H1 (cell line): ENCODE results near the gene APH1A. TPM values are rescaled to one million over a fixed set of nuclear protein-coding genes. Genes with fewer than 3 reads are reported as not detected.
A peak's percentile ranks its signal among the peaks of the same experiment; 100 is the strongest.

Experiments used
- CTCF ChIA-PET: fragments of 300-600 bp; sonication (Branson Sonifier 250); formaldehyde crosslinking; loops from one replicate; lab custom pipeline; 2021; ENCODE audit not compliant: partially characterized antibody; lab: Charles Lee
- POLR2A ChIA-PET: fragments of 300-600 bp; sonication (Branson Sonifier 250); formaldehyde crosslinking; loops from one replicate; lab custom pipeline; 2021; ENCODE audit warnings: inconsistent platforms; ENCODE audit not compliant: partially characterized antibody; lab: Charles Lee
- DNase-seq, 2 experiments: peaks; one replicate each; pipeline versions ENCODE4 v3.0.0 to v3.0.0-alpha.2; 2010 to 2022; ENCODE audit warnings: low spot score in 2 of 2, low read depth in 1 of 2, mixed read lengths in 1 of 2
- FAIRE-seq: peaks from 2 replicates; lab custom pipeline; 2011; peaks lifted over from hg19 to GRCh38; lab: Jason Lieb, UNC
- H2AFZ ChIP-seq: 2 replicates; pipeline ENCODE4 v1.8.1; 2012; ENCODE audit warnings: low read length, inconsistent platforms
- H2AK5ac ChIP-seq: 2 replicates; pipeline ENCODE4 v1.6.1; 2013; ENCODE audit warnings: low read depth, low read length
- H2BK120ac ChIP-seq: replicated peaks from 2 replicates; pipeline ENCODE3; 2013; ENCODE audit warnings: low read depth, low read length, inconsistent platforms
- H2BK12ac ChIP-seq: 2 replicates; pipeline ENCODE4 v1.6.1; 2013; ENCODE audit warnings: low read depth, low read length
- H2BK15ac ChIP-seq: 2 replicates; pipeline ENCODE4 v1.6.1; 2013; ENCODE audit warnings: low read length
- H2BK20ac ChIP-seq: 2 replicates; pipeline ENCODE4 v1.6.1; 2013; ENCODE audit warnings: low read length
- H2BK5ac ChIP-seq: 2 replicates; pipeline ENCODE4 v1.6.1; 2013; ENCODE audit warnings: low read depth, low read length
- H3K14ac ChIP-seq: 2 replicates; pipeline ENCODE4 v1.6.1; 2013; ENCODE audit warnings: inconsistent platforms; ENCODE audit not compliant: insufficient read length
- H3K18ac ChIP-seq: 2 replicates; pipeline ENCODE4 v1.6.1; 2013; ENCODE audit warnings: low read length; ENCODE audit errors: extremely low read depth
- H3K23ac ChIP-seq: 2 replicates; pipeline ENCODE4 v1.6.1; 2013; ENCODE audit warnings: inconsistent platforms; ENCODE audit not compliant: insufficient read length
- H3K23me2 ChIP-seq: 2 replicates; pipeline ENCODE4 v1.6.1; 2013; ENCODE audit warnings: low read depth, low read length
- H3K27ac ChIP-seq: 2 replicates; pipeline ENCODE4 v1.6.1; 2011; ENCODE audit warnings: low read depth, low read length, inconsistent platforms
- H3K27me3 ChIP-seq, 4 experiments: replicated peaks in 1 of 4; 1 replicate in 1 of 4; 2 replicates in 3 of 4; pipeline versions ENCODE4 v1.6.1 to v1.8.1; 2011 to 2013; ENCODE audit warnings: low read length in 3 of 4, mild to moderate bottlenecking in 3 of 4, inconsistent platforms in 2 of 4, mixed read lengths in 2 of 4, moderate library complexity in 1 of 4; ENCODE audit not compliant: control insufficient read depth in 3 of 4, insufficient read depth in 3 of 4; ENCODE audit errors: extremely low read depth in 1 of 4
- H3K36me3 ChIP-seq, 4 experiments: 2 replicates each; pipeline versions ENCODE4 v1.6.1 to v1.8.1; 2011 to 2013; ENCODE audit warnings: mild to moderate bottlenecking in 4 of 4, low read length in 3 of 4, moderate library complexity in 2 of 4, control low read depth in 1 of 4, inconsistent platforms in 1 of 4; ENCODE audit not compliant: insufficient read depth in 4 of 4, control insufficient read depth in 2 of 4
- H3K4ac ChIP-seq: replicated peaks from 2 replicates; pipeline ENCODE3; 2013; ENCODE audit warnings: low read length, low read depth, mixed read lengths, inconsistent platforms; ENCODE audit not compliant: insufficient read length
- H3K4me1 ChIP-seq, 4 experiments: replicated peaks in 1 of 4; 1 replicate in 1 of 4; 2 replicates in 3 of 4; pipeline versions ENCODE4 v1.6.1 to v1.8.1; 2011 to 2013; ENCODE audit warnings: low read length in 3 of 4, inconsistent platforms in 2 of 4, mixed read lengths in 1 of 4; ENCODE audit not compliant: insufficient read depth in 4 of 4, control insufficient read depth in 3 of 4
- H3K4me2 ChIP-seq, 2 experiments: 2 replicates each; pipeline versions ENCODE4 v1.6.1 to v1.8.1; 2011 to 2013; ENCODE audit warnings: low read depth in 2 of 2, low read length in 2 of 2, control low read depth in 1 of 2, inconsistent platforms in 1 of 2, mild to moderate bottlenecking in 1 of 2; ENCODE audit not compliant: insufficient read depth in 1 of 2
- H3K4me3 ChIP-seq, 4 experiments: fragments of 200-600, 300-600 bp in 1 of 4; sonication (generic), shearing (Covaris generic), sonication (Bioruptor Twin) in 1 of 4; 2 replicates each; pipeline versions ENCODE4 v1.5.1 to v1.8.1; 2011 to 2016; ENCODE audit warnings: low read length in 4 of 4, low read depth in 3 of 4, control low read depth in 2 of 4, inconsistent platforms in 2 of 4, mild to moderate bottlenecking in 2 of 4, mixed read lengths in 1 of 4, moderate library complexity in 1 of 4; ENCODE audit not compliant: insufficient read depth in 2 of 4; ENCODE audit errors: extremely low read depth in 1 of 4
- H3K56ac ChIP-seq: replicated peaks from 2 replicates; pipeline ENCODE3; 2013; ENCODE audit warnings: low read depth, mild to moderate bottlenecking, mixed read lengths, low read length, inconsistent platforms; ENCODE audit not compliant: insufficient read length
- H3K79me1 ChIP-seq: 2 replicates; pipeline ENCODE4 v1.6.1; 2013; ENCODE audit warnings: low read depth, low read length, control low read depth
- H3K79me2 ChIP-seq, 2 experiments: 2 replicates each; pipeline versions ENCODE4 v1.6.1 to v1.8.1; 2012 to 2013; ENCODE audit warnings: low read length in 2 of 2, mild to moderate bottlenecking in 2 of 2, inconsistent platforms in 1 of 2; ENCODE audit not compliant: insufficient read depth in 2 of 2, control insufficient read depth in 1 of 2
- H3K9ac ChIP-seq, 4 experiments: replicated peaks in 1 of 4; 1 replicate in 1 of 4; 2 replicates in 3 of 4; pipeline versions ENCODE4 v1.6.1 to v1.8.1; 2011 to 2013; ENCODE audit warnings: low read depth in 3 of 4, low read length in 3 of 4, control low read depth in 2 of 4, mild to moderate bottlenecking in 2 of 4, moderate library complexity in 2 of 4, inconsistent platforms in 1 of 4; ENCODE audit errors: extremely low read depth in 1 of 4
- H3K9me3 ChIP-seq, 2 experiments: 2 replicates each; pipeline versions ENCODE4 v1.6.1 to v1.8.1; 2012 to 2013; ENCODE audit warnings: mild to moderate bottlenecking in 2 of 2, moderate library complexity in 2 of 2, control low read depth in 1 of 2, inconsistent platforms in 1 of 2, low read depth in 1 of 2, low read length in 1 of 2, mixed read lengths in 1 of 2; ENCODE audit not compliant: insufficient read depth in 2 of 2
- H4K20me1 ChIP-seq, 2 experiments: replicated peaks in 1 of 2; 2 replicates each; pipeline versions ENCODE3 to v1.8.1; 2011 to 2013; ENCODE audit warnings: inconsistent platforms in 2 of 2, low read length in 2 of 2, mild to moderate bottlenecking in 1 of 2; ENCODE audit not compliant: insufficient read depth in 2 of 2, control insufficient read depth in 1 of 2
- H4K5ac ChIP-seq: 2 replicates; pipeline ENCODE4 v1.6.1; 2013; ENCODE audit warnings: low read length, low read depth, mixed read lengths, inconsistent platforms; ENCODE audit not compliant: insufficient read length
- H4K8ac ChIP-seq: 2 replicates; pipeline ENCODE4 v1.8.0; 2013; ENCODE audit warnings: mild to moderate bottlenecking, moderate library complexity, low read length, inconsistent platforms; ENCODE audit not compliant: insufficient read depth; ENCODE audit errors: extremely low read depth
- H4K91ac ChIP-seq: replicated peaks from 2 replicates; pipeline ENCODE3; 2013; ENCODE audit warnings: low read length, mixed read lengths, inconsistent platforms; ENCODE audit not compliant: insufficient read length
- ASH2L ChIP-seq: fragments of 200-600, 300-600 bp; sonication (generic); IDR thresholded peaks from one replicate; pipeline ENCODE4 v1.7.1; 2017; ENCODE audit warnings: low read length
- ATF3 ChIP-seq: IDR thresholded peaks from 2 replicates; pipeline ENCODE4 v1.6.1; 2011; ENCODE audit warnings: low read depth, mild to moderate bottlenecking, low read length; ENCODE audit not compliant: insufficient read depth
- BACH1 ChIP-seq: IDR thresholded peaks from 2 replicates; pipeline ENCODE4 v1.6.1; 2012; ENCODE audit warnings: low read length, improper control_type of control experiment
- CBX8 ChIP-seq: fragments of 300-800, 300-1000 bp; sonication (generic); IDR thresholded peaks from 2 replicates; pipeline ENCODE4 v1.7.1; 2016; ENCODE audit warnings: low read depth, low read length, borderline replicate concordance
- EZH2 ChIP-seq: fragments of 200-600 bp; sonication (generic); IDR thresholded peaks from 2 replicates; pipeline ENCODE4 v1.7.1; 2012; ENCODE audit warnings: low read depth, mild to moderate bottlenecking, moderate library complexity, low read length, inconsistent platforms; ENCODE audit not compliant: severe bottlenecking
- KDM5A ChIP-seq: fragments of 200-600 bp; IDR thresholded peaks from 2 replicates; pipeline ENCODE4 v1.7.1; 2012; ENCODE audit warnings: mild to moderate bottlenecking, low read length, inconsistent platforms, mixed read lengths
- MAX ChIP-seq: IDR thresholded peaks from 2 replicates; pipeline ENCODE4 v1.6.1; 2012; ENCODE audit warnings: inconsistent platforms
- NANOG ChIP-seq: IDR thresholded peaks from 2 replicates; pipeline ENCODE4 v1.6.1; 2011; ENCODE audit warnings: low read length, low read depth, mild to moderate bottlenecking, inconsistent platforms; ENCODE audit not compliant: insufficient read depth, poor library complexity, severe bottlenecking
- SIN3A ChIP-seq, 2 experiments: IDR thresholded peaks in 1 of 2; conservative IDR thresholded peaks in 1 of 2; 2 replicates each; pipeline ENCODE4 v1.6.1; 2011 to 2012; ENCODE audit warnings: low read length in 2 of 2, improper control_type of control experiment in 1 of 2, low read depth in 1 of 2, mild to moderate bottlenecking in 1 of 2
- SRF ChIP-seq: IDR thresholded peaks from 2 replicates; pipeline ENCODE4 v1.6.1; 2011; ENCODE audit warnings: mild to moderate bottlenecking, low read depth, low read length, moderate library complexity
- TBP ChIP-seq: IDR thresholded peaks from 2 replicates; pipeline ENCODE4 v1.6.1; 2011; ENCODE audit warnings: low read depth, low read length, improper control_type of control experiment
- TCF12 ChIP-seq: IDR thresholded peaks from 2 replicates; pipeline ENCODE4 v1.6.1; 2011; ENCODE audit warnings: low read depth, mild to moderate bottlenecking, low read length
- TEAD4 ChIP-seq: IDR thresholded peaks from 2 replicates; pipeline ENCODE4 v1.6.1; 2012; ENCODE audit warnings: low read depth, low read length, inconsistent platforms, mixed read lengths
- WGBS, 2 experiments: shearing (Covaris generic) in 1 of 2; methylation state at CpG; one replicate each; pipeline versions ENCODE4 v1.1.6 to v1.1.7; 2013 to 2015; ENCODE audit warnings: low lambda C conversion rate in 2 of 2, mixed read lengths in 2 of 2, inconsistent platforms in 1 of 2, low coverage in 1 of 2, missing lambda C conversion rate in 1 of 2; ENCODE audit not compliant: insufficient replicate concordance in 2 of 2, insufficient coverage in 1 of 2, insufficient read length in 1 of 2; ENCODE audit errors: extremely low coverage in 1 of 2, missing lambda C conversion rate in 1 of 2; 5-methylcytosine and 5-hydroxymethylcytosine counted together
- polyA plus RNA-seq, 7 experiments: library from polyadenylated mRNA; depleted of rRNA in 3 of 7; stranded (reverse) in 5 of 7; unstranded in 2 of 7; fragments of >200 nt in 5 of 7; fragments of 200-250 nt in 2 of 7; gene quantifications; 1 replicate in 5 of 7; 2 replicates in 1 of 7; 4 replicates in 1 of 7; pipeline versions ENCODE4 v1.2.1 to v1.2.3, GENCODE V29; 2011 to 2013; ENCODE audit warnings: missing spikeins in 2 of 7, mixed read lengths in 2 of 7
- total RNA-seq: library from RNA; stranded (reverse); fragmentation: NEBNext Ultra II Directional; extraction: Animal tissue kit (Norgen Biotek cat#: 25700); gene quantifications from 2 replicates; pipeline ENCODE4 v1.2.1, GENCODE V29; 2021

Gene APH1A
- total and polyA plus RNA-seq, 2 of the 8 experiments (the other 6 are each of a cell fraction or from before 2014, with no cell fraction given): 111 to 183 TPM

GRCh38 chr1:150295476-150295875 lies 26.7 kb upstream of the APH1A start:
- no peak overlapping the region for H3K14ac ChIP-seq
- ChIA-PET CTCF (interaction anchor here (0.7 to 4.5 kb wide), 2 partner anchors 34 to 40 kb away, joined by 3 to 14 read pairs; no protein-coding TSS in a partner anchor), POLR2A (interaction anchor here (0.9 to 4.5 kb wide), 8 partner anchors 9 to 100 kb away, joined by 3 to 25 read pairs (median 4); partner anchors contain the start of gene CA14)
- no peaks in the 10 kb centered on the region; the same call in 1 of the 2 replicates for H3K23me2 ChIP-seq
- no peak overlapping the region for H3K18ac ChIP-seq
- H3K36me3 ChIP-seq: peaks cover 15 to 39% (median 26%) of the 10 kb centered on the region in 4 experiments; a peak in 7 of 8 replicates
- no peak overlapping the region for H2AFZ ChIP-seq
- H4K5ac ChIP-seq: no peak overlapping the region
- no peaks in the 10 kb centered on the region; a peak in 2 of 7 replicates for H3K4me1 ChIP-seq
- H3K79me1 ChIP-seq: no peaks in the 10 kb centered on the region
- no peak overlapping the region for H3K4ac ChIP-seq
- no peak for FAIRE-seq
- H3K4me3 ChIP-seq: no peak overlapping the region; a peak in 1 of 8 replicates
- no peak overlapping the region for H3K56ac ChIP-seq
- no peak overlapping the region for H2BK15ac ChIP-seq
- WGBS, 2 experiments: 100% methylated on average over 2 of the region's 2 CpGs
- no peak overlapping the region for H2AK5ac ChIP-seq
- peak overlapping the region in 1 of 2 experiments; percentile 72; a peak in 1 of 4 replicates for H3K4me2 ChIP-seq
- H3K23ac ChIP-seq: no peak overlapping the region
- no peaks in the 10 kb centered on the region for H4K20me1 ChIP-seq
- H4K91ac ChIP-seq: no peak overlapping the region
- no peak overlapping the region; a peak in 1 of 7 replicates for H3K9ac ChIP-seq
- H3K27me3 ChIP-seq: no peaks in the 10 kb centered on the region
- no peaks in the 10 kb centered on the region for H3K9me3 ChIP-seq
- H4K8ac ChIP-seq: no peak overlapping the region
- H2BK12ac ChIP-seq: no peak overlapping the region
- peaks cover 4 to 39% of the 10 kb centered on the region in 2 experiments; a peak in 3 of 4 replicates for H3K79me2 ChIP-seq
- H3K27ac ChIP-seq: no peak overlapping the region
- no peak overlapping the region for H2BK5ac ChIP-seq
- no peak overlapping the region for H2BK120ac ChIP-seq
- H2BK20ac ChIP-seq: no peak overlapping the region
- DNase-seq: no peak
- TF ChIP-seq SIN3A (conservative IDR thresholded peaks at IDR 0.05 in 1 of 2, IDR thresholded peaks at IDR 0.05 in 1 of 2; ENCODE audit: low read depth in 1 of 2, low read length in 2 of 2) (no peak), ATF3 (no peak), TBP (no peak), CBX8 (no peak), BACH1 (no peak), EZH2 (no peak), TCF12 (no peak), MAX (no peak), TEAD4 (no peak), ASH2L (no peak), NANOG (no peak), SRF (no peak), KDM5A (no peak)
